GM23338 (cell line): ENCODE data around the gene PROB1. TPM values are rescaled to one million over a fixed set of nuclear protein-coding genes. Genes with fewer than 3 reads are reported as not detected.

ENCODE experiments used
- ATAC-seq: fragments of 200-7000 bp; cut with Tn5 transposase; 3 replicates; pipeline ENCODE4 v1.9.1; 2020
- DNase-seq: peaks from one replicate; pipeline ENCODE4 v3.0.0-alpha.2; 2015; ENCODE audit warnings: low spot score
- H2AFZ ChIP-seq: fragments of 200-600 bp; sonication (generic); 2 replicates; pipeline ENCODE4 v1.8.0; 2016; ENCODE audit warnings: antibody characterized with exemption, mild to moderate bottlenecking, moderate library complexity
- H3F3A ChIP-seq: fragments of 200-600 bp; sonication (generic); replicated peaks from 2 replicates; pipeline ENCODE4 v1.8.0; 2017; ENCODE audit warnings: antibody characterized with exemption, mixed run types, low read depth
- H3K27ac ChIP-seq: fragments of 200-600 bp; sonication (generic); 2 replicates; pipeline ENCODE4 v1.6.1; 2016; ENCODE audit warnings: low read depth
- H3K27me3 ChIP-seq: fragments of 200-600 bp; sonication (generic); 2 replicates; pipeline ENCODE4 v1.8.0; 2016; ENCODE audit warnings: mild to moderate bottlenecking, mixed run types, moderate library complexity; ENCODE audit not compliant: insufficient read depth
- H3K36me3 ChIP-seq: fragments of 200-600 bp; sonication (generic); 2 replicates; pipeline ENCODE4 v1.8.0; 2016; ENCODE audit warnings: mild to moderate bottlenecking; ENCODE audit not compliant: insufficient read depth
- H3K4me1 ChIP-seq: fragments of 200-600 bp; sonication (generic); 2 replicates; pipeline ENCODE4 v1.8.0; 2016; ENCODE audit warnings: mild to moderate bottlenecking, moderate library complexity; ENCODE audit not compliant: insufficient read depth
- H3K4me2 ChIP-seq: fragments of 200-600 bp; sonication (generic); 2 replicates; pipeline ENCODE4 v1.7.1; 2017; ENCODE audit warnings: mixed run types
- H3K4me3 ChIP-seq: fragments of 200-600 bp; sonication (generic); 2 replicates; pipeline ENCODE4 v1.6.1; 2016; ENCODE audit warnings: mixed run types
- H3K79me2 ChIP-seq: fragments of 200-600 bp; sonication (generic); replicated peaks from 2 replicates; pipeline ENCODE4 v1.8.0; 2017; ENCODE audit warnings: mild to moderate bottlenecking; ENCODE audit not compliant: insufficient read depth
- H3K9me2 ChIP-seq: fragments of 200-600 bp; sonication (generic); 2 replicates; pipeline ENCODE4 v1.8.0; 2017; ENCODE audit not compliant: insufficient read depth
- H4K20me1 ChIP-seq: fragments of 200-600 bp; sonication (generic); replicated peaks from 2 replicates; pipeline ENCODE4 v1.8.0; 2017; ENCODE audit warnings: mild to moderate bottlenecking; ENCODE audit not compliant: insufficient read depth
- H3K27ac Mint-ChIP-seq: 2 replicates; pipeline ENCODE4 v1.8.0; 2020; ENCODE audit warnings: inconsistent platforms, mild to moderate bottlenecking, moderate library complexity, mixed read lengths
- H3K27me3 Mint-ChIP-seq: 3 replicates; pipeline ENCODE4 v1.8.0; 2022; ENCODE audit warnings: low read depth, mild to moderate bottlenecking, moderate library complexity, mixed read lengths, inconsistent platforms; ENCODE audit not compliant: insufficient read depth, poor library complexity
- H3K36me3 Mint-ChIP-seq: 3 replicates; pipeline ENCODE4 v1.8.0; 2021; ENCODE audit warnings: low read depth, mild to moderate bottlenecking, inconsistent platforms, moderate library complexity, mixed read lengths
- H3K4me1 Mint-ChIP-seq: 3 replicates; pipeline ENCODE4 v1.8.0; 2020; ENCODE audit warnings: mild to moderate bottlenecking, inconsistent platforms, mixed read lengths
- H3K4me3 Mint-ChIP-seq: 3 replicates; pipeline ENCODE4 v1.8.0; 2021; ENCODE audit warnings: moderate library complexity, mild to moderate bottlenecking, inconsistent platforms, mixed read lengths
- H3K9me3 Mint-ChIP-seq: 3 replicates; pipeline ENCODE4 v1.8.0; 2020; ENCODE audit warnings: moderate library complexity, mild to moderate bottlenecking, inconsistent platforms, mixed read lengths
- CREB1 ChIP-seq: fragments of 250-450 bp; sonication (Bioruptor Pico); IDR thresholded peaks from 2 replicates; pipeline ENCODE4 v1.5.0; 2020; ENCODE audit warnings: low read depth, mild to moderate bottlenecking, moderate library complexity
- EZH2 ChIP-seq: fragments of 200-600 bp; sonication (generic); IDR thresholded peaks from one replicate; pipeline ENCODE4 v1.8.0; 2017; ENCODE audit warnings: antibody characterized with exemption, mild to moderate bottlenecking, low read depth; ENCODE audit not compliant: unreplicated experiment
- EZH2phosphoT487 ChIP-seq: fragments of 200-600 bp; sonication (generic); IDR thresholded peaks from one replicate; pipeline ENCODE4 v1.8.1; 2018; ENCODE audit warnings: antibody characterized with exemption; ENCODE audit not compliant: unreplicated experiment
- JUNB ChIP-seq: IDR thresholded peaks from one replicate; pipeline ENCODE4 v1.6.1; 2016; ENCODE audit warnings: antibody characterized with exemption; ENCODE audit not compliant: unreplicated experiment
- NANOG ChIP-seq: IDR thresholded peaks from 2 replicates; pipeline ENCODE4 v1.6.1; 2016; ENCODE audit warnings: antibody characterized with exemption, borderline replicate concordance
- POLR2AphosphoS5 ChIP-seq: IDR thresholded peaks from 2 replicates; pipeline ENCODE4 v1.6.1; 2016; ENCODE audit warnings: antibody characterized with exemption, low read depth
- REST ChIP-seq: IDR thresholded peaks from one replicate; pipeline ENCODE4 v1.6.1; 2018; ENCODE audit warnings: antibody characterized with exemption; ENCODE audit not compliant: unreplicated experiment
- STAT1 ChIP-seq: IDR thresholded peaks from one replicate; pipeline ENCODE4 v1.6.1; 2016; ENCODE audit warnings: antibody characterized with exemption; ENCODE audit not compliant: unreplicated experiment
- ZNF114 ChIP-seq: fragments of 250-450 bp; sonication (Bioruptor Pico); IDR thresholded peaks from 2 replicates; pipeline ENCODE4 v1.5.0; 2020; ENCODE audit warnings: mild to moderate bottlenecking, moderate library complexity
- ZNF331 ChIP-seq: fragments of 250-450 bp; sonication (Bioruptor Pico); IDR thresholded peaks from 2 replicates; pipeline ENCODE4 v1.5.0; 2020; ENCODE audit warnings: low read depth, mild to moderate bottlenecking, moderate library complexity
- ZNF462 ChIP-seq: fragments of 250-450 bp; sonication (Bioruptor Pico); IDR thresholded peaks from 2 replicates; pipeline ENCODE4 v1.5.0; 2020; ENCODE audit warnings: mild to moderate bottlenecking, moderate library complexity
- polyA plus RNA-seq: library from polyadenylated mRNA; unstranded; fragments of >200 nt; fragmentation: Nextera tagmentation; extraction: Ambion mirVana; gene quantifications from 2 replicates; pipeline ENCODE4 v1.2.1, GENCODE V29; 2016
- total RNA-seq: library from RNA; depleted of rRNA; stranded (reverse); fragments of >200 nt; shearing (Covaris generic); gene quantifications from 2 replicates; pipeline ENCODE4 v1.2.3, GENCODE V29; 2014

The PROB1 gene
- total and polyA plus RNA-seq, 2 experiments from 2014 or later: 0.73 to 2.7 TPM

- Mint-ChIP-seq H3K36me3 (peaks cover 15% of the 10 kb centered on the region), H3K9me3 (no peaks in the 10 kb centered on the region), H3K27ac (no peak overlapping the region), H3K4me3 (no peak overlapping the region), H3K27me3 (peaks cover 11% of the 10 kb centered on the region), H3K4me1 (peaks cover 21% of the 10 kb centered on the region)
- 0 out of 2 replicates have a peak, but pooled peaks cover 5% of the 10 kb centered on the region for H4K20me1 ChIP-seq
- H3F3A ChIP-seq: peaks cover 16% of the 10 kb centered on the region
- no peak overlapping the region for H2AFZ ChIP-seq
- no peak for ATAC-seq
- H3K4me2 ChIP-seq: no peak overlapping the region
- TF ChIP-seq NANOG: no peak
- TF ChIP-seq ZNF114 (CRISPR knock-in tag): no peak
- no peak for TF ChIP-seq POLR2AphosphoS5
- no peak for TF ChIP-seq ZNF331 (CRISPR knock-in tag)
- TF ChIP-seq EZH2: no peak
- TF ChIP-seq CREB1 (CRISPR knock-in tag): no peak
- no peak for TF ChIP-seq REST
- no peak for TF ChIP-seq STAT1
- no peaks in the 10 kb centered on the region for H3K27me3 ChIP-seq
- H3K4me1 ChIP-seq: peaks cover 16% of the 10 kb centered on the region
- no peak for DNase-seq
- no peaks in the 10 kb centered on the region for H3K36me3 ChIP-seq
- H3K9me2 ChIP-seq: no peaks in the 10 kb centered on the region
- 0 out of 2 replicates have a peak, but pooled peaks cover 3% of the 10 kb centered on the region for H3K79me2 ChIP-seq
- no peak overlapping the region for H3K27ac ChIP-seq
- H3K4me3 ChIP-seq: no peak overlapping the region
Measured at GRCh38 chr5:139401546-139401945, 6.6 kb upstream of the PROB1 start.

DNA sequence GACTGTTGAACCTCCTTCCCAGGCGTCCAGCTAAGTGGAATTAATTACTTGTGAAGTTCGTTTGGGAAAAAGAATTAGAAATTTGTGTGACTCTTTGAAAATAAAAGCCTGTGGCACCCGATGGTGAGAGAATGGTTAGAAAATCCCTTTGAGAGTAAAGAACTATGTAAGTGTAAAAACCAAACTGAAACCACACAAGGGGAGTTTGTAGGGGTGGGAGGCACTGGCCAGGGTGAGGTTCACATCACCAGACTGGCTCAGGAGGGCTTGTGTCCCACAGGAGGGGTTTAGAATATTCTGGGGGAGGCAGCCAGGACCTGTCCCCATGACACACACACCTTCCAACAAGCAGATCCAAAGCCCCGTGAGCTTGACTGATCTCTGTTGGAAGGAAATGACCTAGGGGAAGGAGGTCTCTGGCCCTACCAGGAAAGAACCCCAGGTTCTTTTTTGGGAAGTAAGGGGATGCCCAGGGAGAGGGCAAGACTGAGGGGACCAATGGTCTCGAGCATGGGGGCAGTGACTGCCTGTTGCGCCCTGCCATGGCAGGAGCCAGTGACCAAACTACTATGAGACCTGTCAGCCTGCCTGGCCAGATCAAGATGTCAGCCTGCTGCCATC lies 4.7 kb upstream of the PROB1 start:
- H3K27ac ChIP-seq: no peak overlapping the region
- H3K27me3 ChIP-seq: peaks cover 17% of the 10 kb centered on the region
- H3K27ac Mint-ChIP-seq: no peak overlapping the region
- H4K20me1 ChIP-seq: 0 out of 2 replicates have a peak, but pooled peaks cover 5% of the 10 kb centered on the region
- ATAC-seq (no peak), DNase-seq (no peak)
- H3K4me1 Mint-ChIP-seq: peaks cover 27% of the 10 kb centered on the region
- H3K4me1 ChIP-seq: peaks cover 12% of the 10 kb centered on the region
- H3K36me3 Mint-ChIP-seq: peaks cover 15% of the 10 kb centered on the region
- no peak overlapping the region for H3K4me2 ChIP-seq
- no peak overlapping the region for H3K4me3 ChIP-seq
- peaks cover 18% of the 10 kb centered on the region for H3K27me3 Mint-ChIP-seq
- no peaks in the 10 kb centered on the region for H3K9me3 Mint-ChIP-seq
- H3K9me2 ChIP-seq: no peaks in the 10 kb centered on the region
- no peak overlapping the region for H2AFZ ChIP-seq
- no peaks in the 10 kb centered on the region for H3K36me3 ChIP-seq
- no peak overlapping the region for H3K4me3 Mint-ChIP-seq
- H3K79me2 ChIP-seq: 0 out of 2 replicates have a peak, but pooled peaks cover 3% of the 10 kb centered on the region
- H3F3A ChIP-seq: peaks cover 23% of the 10 kb centered on the region
- TF ChIP-seq NANOG (no peak), JUNB (no peak), EZH2phosphoT487 (no peak), STAT1 (no peak), ZNF114 (CRISPR knock-in tag) (no peak), ZNF462 (CRISPR knock-in tag) (no peak), POLR2AphosphoS5 (no peak), CREB1 (CRISPR knock-in tag) (no peak)
